Urinary bladder (tissue), 4 donors: ENCODE data around the gene MANF. TPM values are rescaled to one million over a fixed set of nuclear protein-coding genes. Genes with fewer than 3 reads are reported as not detected.

Source experiments
- DNase-seq: peaks from one replicate; pipeline ENCODE4 v3.0.0-alpha.2; 2015; ENCODE audit errors: extremely low spot score
- H3K27ac ChIP-seq: one replicate; pipeline ENCODE4 v1.5.1; 2013; ENCODE audit warnings: low read depth, mild to moderate bottlenecking, moderate library complexity
- H3K36me3 ChIP-seq: one replicate; pipeline ENCODE4 v1.6.1; 2013; ENCODE audit warnings: mild to moderate bottlenecking, moderate library complexity; ENCODE audit not compliant: insufficient read depth
- H3K4me1 ChIP-seq: one replicate; pipeline ENCODE4 v1.6.1; 2013; ENCODE audit warnings: mild to moderate bottlenecking, moderate library complexity; ENCODE audit not compliant: insufficient read depth
- H3K4me3 ChIP-seq: one replicate; pipeline ENCODE4 v1.5.1; 2013; ENCODE audit warnings: low read depth, low read length
- WGBS: extraction: QIAGEN DNeasy Blood & Tissue Kit; methylation state at CpG from one replicate; pipeline ENCODE4 v1.1.7; 2013; 5-methylcytosine and 5-hydroxymethylcytosine counted together
- polyA plus RNA-seq: library from polyadenylated mRNA; stranded (reverse); fragments of 200-250 nt; gene quantifications from one replicate; pipeline ENCODE4 v1.2.3, GENCODE V29; 2013
- total RNA-seq: library from RNA; depleted of rRNA; stranded (reverse); fragments of >200 nt; gene quantifications from one replicate; pipeline ENCODE4 v1.2.3, GENCODE V29; 2014
- donor health status: healthy with polysubstance abuse.
- donor health status: healthy.

MANF gene
- total and polyA plus RNA-seq, 2 donors, result 34.7 to 44.2 TPM

DNA sequence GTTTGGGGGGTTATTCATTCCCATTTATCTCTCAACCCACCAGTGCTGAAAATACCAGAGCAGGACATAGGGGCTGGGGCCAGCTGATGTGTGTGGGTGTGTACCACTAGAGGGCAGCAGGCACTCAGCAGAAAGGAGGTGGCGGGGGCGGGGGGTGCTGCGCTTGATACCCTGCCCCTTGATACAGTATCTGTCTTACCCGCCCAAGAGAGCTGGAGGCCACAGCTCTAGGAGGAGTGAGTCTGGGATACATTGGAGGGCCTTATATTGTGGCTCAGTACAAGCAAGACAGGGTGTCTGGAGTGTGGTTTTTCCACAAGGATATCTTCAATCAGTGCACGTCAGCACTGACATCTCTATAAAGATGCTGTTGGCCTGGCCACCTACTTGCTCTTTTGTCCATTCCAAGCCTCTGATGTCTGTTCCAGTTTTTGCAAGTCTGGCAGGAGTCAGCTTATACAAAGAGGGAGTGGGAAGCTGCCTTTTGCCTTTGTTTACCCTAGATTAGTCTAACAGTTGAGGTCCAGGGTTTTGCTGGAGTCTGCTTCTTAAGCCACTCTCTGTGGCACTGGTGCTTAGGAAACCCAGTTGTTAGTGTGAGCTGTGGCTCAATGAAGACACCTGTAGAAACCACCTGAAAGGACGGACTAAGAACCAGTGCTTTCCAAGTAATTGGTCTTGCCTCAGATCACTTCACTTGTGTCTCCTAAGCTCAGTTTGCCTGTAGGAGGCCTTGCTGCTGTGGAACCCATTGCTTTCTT lies 4.5 kb downstream of the MANF start:
- Histone ChIP-seq H3K27ac (no peak overlapping the region), H3K4me3 (no peak overlapping the region), H3K36me3 (peaks cover under 1% of the 10 kb centered on the region), H3K4me1 (peaks cover 2% of the 10 kb centered on the region)
- no peak for DNase-seq
- 60% methylated on average over 6 of the region's 6 CpGs for WGBS

DNA sequence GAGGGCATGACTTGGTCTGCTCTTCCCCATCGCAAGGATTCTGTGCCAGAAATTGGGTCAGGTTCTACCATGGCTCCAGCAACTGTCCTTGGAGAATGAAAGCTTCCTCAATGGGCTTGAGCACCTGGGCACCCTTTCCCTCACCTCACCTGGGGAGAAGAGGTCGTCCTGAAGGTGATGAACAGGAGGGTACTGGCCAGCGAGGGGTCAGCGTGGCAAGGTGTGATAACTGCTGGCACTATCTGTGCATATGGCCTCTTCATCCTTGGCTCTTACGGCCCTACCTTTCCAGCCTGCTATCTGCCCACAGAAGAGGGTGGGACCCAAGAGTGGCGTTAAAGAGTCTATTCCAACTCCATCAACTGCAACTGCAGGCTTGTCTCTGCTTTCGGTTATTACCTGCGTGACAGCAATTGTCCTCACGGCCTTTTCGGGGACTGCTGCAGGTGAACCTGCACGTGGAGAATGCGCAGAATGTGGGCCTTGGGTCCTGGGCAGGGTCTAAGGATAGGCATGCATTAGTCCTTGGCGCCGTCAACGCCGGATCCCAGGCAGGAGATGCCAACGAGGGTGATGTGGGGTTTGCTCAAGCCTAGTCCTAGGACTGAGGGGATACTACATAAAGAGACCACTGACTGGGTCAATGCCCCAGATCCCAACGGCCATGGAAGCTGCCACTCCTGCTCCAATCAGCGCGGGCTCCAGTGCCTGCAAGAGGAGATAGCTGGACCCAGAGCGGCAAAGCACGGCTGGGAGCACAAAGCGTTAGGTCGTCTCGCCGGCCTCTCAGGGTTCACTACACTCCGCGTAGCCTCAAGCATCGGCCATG lies 5.4 kb downstream of the MANF start:
- no peak for DNase-seq

GRCh38 chr3:51391075-51391565 lies 6.0 kb downstream of the MANF start, which contains the start of gene RBM15B:
Gene RBM15B (plus strand): TSS chr3:51391285. CDS start chr3:51391400, 115 bp downstream.
- peak; percentile 87 for DNase-seq
- Histone ChIP-seq H3K4me1 (peaks cover 2% of the 10 kb centered on the region), H3K36me3 (peaks cover 6% of the 10 kb centered on the region), H3K4me3 (peak within 1 kb of the TSS; percentile 87), H3K27ac (peak within 1 kb of the TSS; percentile 94)
- under 1% methylated on average over 83 of the region's 83 CpGs for WGBS

More for the DNA sequence above, 5.4 kb downstream of the MANF start:
- peak overlapping the region; percentile 27 for H3K27ac ChIP-seq
- 42% methylated on average over 29 of the region's 29 CpGs for WGBS
- H3K36me3 ChIP-seq, result peaks cover 3% of the 10 kb centered on the region
- peak overlapping the region; percentile 8 for H3K4me3 ChIP-seq
- H3K4me1 ChIP-seq, result peaks cover 2% of the 10 kb centered on the region

DNA sequence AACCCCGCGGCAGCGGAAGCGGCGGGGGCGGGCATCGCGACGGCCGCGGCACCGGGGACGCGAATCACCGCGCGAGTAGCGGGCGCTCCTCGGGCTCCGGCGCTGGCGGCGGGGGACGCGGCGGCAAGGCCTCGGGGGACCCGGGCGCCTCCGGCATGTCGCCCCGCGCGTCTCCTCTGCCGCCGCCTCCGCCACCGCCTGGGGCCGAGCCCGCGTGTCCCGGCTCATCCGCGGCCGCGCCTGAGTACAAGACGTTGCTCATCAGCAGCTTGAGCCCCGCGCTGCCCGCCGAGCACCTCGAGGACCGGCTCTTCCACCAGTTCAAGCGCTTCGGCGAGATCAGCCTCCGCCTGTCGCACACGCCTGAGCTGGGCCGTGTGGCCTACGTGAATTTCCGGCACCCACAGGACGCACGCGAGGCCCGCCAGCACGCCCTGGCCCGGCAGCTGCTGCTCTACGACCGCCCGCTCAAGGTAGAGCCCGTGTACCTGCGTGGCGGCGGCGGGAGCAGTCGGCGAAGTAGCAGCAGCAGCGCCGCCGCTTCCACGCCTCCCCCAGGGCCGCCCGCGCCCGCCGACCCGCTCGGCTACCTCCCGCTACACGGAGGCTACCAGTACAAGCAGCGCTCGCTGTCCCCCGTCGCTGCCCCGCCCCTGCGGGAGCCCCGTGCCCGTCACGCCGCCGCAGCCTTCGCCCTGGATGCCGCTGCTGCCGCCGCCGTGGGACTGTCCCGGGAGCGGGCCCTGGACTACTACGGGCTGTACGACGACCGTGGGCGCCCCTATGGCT lies 6.7 kb downstream of the MANF start:
- H3K36me3 ChIP-seq, result peaks cover 6% of the 10 kb centered on the region
- H3K4me1 ChIP-seq, result peaks cover 2% of the 10 kb centered on the region
- 5% methylated on average over 115 of the region's 115 CpGs for WGBS
- no peak for DNase-seq
- peak overlapping the region; percentile 94 for H3K27ac ChIP-seq
- H3K4me3 ChIP-seq, result peak overlapping the region; percentile 87

- H3K36me3 ChIP-seq, result peaks cover 6% of the 10 kb centered on the region
- no peak overlapping the region for H3K27ac ChIP-seq
- peak overlapping the region; percentile 87 for H3K4me3 ChIP-seq
- peaks cover 2% of the 10 kb centered on the region for H3K4me1 ChIP-seq
- no peak for DNase-seq
- 91% methylated on average over 42 of the region's 42 CpGs for WGBS
Measured at GRCh38 chr3:51392355-51393133, 7.5 kb downstream of the MANF start.

DNA sequence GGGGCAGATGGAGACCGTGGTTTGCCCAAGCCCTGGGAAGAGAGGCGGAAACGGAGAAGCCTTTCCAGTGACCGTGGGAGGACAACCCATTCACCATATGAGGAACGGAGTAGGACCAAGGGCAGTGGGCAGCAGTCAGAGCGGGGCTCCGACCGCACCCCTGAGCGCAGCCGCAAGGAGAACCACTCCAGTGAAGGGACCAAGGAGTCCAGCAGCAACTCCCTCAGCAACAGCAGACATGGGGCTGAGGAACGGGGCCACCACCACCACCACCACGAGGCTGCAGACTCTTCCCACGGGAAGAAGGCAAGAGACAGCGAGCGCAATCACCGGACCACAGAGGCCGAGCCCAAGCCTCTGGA lies 8.0 kb downstream of the MANF start:
- H3K36me3 ChIP-seq, result peaks cover 6% of the 10 kb centered on the region
- no peak overlapping the region for H3K27ac ChIP-seq
- WGBS, result 94% methylated on average over 17 of the region's 17 CpGs
- DNase-seq, result no peak
- peaks cover 2% of the 10 kb centered on the region for H3K4me1 ChIP-seq
- H3K4me3 ChIP-seq, result no peak overlapping the region

- WGBS, result 91% methylated on average over 14 of the region's 14 CpGs
- DNase-seq, result no peak
- H3K27ac ChIP-seq, result no peak overlapping the region
- peaks cover 2% of the 10 kb centered on the region for H3K4me1 ChIP-seq
- no peak overlapping the region for H3K4me3 ChIP-seq
- peaks cover 6% of the 10 kb centered on the region for H3K36me3 ChIP-seq
Measured at GRCh38 chr3:51393564-51393963, 8.5 kb downstream of the MANF start.

GRCh38 chr3:51394541-51394940 lies 9.4 kb downstream of the MANF start:
- H3K36me3 ChIP-seq, result peaks cover 6% of the 10 kb centered on the region
- WGBS, result 88% methylated on average over 5 of the region's 5 CpGs
- peaks cover 2% of the 10 kb centered on the region for H3K4me1 ChIP-seq

DNA sequence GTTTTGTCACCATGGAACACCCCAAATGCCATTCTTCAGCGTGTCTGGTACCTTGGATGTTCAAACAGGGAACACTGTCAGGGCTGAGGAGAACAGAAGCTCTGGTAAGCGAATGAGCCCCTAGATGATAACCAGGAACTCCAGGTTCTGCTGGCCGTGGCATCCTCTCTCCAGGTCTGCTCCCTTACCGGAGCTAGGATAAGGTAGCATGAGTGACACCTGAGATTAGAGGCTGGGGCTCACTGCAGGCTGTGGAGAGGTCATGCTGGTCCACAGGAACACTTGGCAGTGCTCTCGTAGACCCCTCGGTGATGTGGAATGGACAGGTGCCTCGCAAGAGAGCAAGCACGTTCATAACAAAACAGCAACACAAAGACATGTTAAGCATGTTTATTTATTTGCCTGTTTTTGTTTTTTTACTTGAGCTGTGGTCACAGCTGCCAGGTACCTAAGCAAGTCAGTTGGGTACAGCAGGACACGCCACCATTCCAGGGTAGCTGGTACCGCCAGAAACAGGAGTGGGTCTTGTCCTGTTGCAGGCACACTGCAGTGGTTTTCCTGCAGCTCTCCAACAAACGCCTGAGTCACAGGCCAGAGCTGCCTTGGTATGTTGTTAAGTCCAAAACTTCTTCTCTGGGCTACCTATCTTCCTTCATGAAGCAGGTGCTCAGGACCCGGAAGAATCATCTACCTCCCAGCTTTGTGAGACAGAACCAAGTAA lies 10.6 kb downstream of the MANF start:
- 82% methylated on average over 12 of the region's 12 CpGs for WGBS

More at GRCh38 chr3:51394541-51394940, 9.4 kb downstream of the MANF start:
- no peak for DNase-seq
- Histone ChIP-seq H3K27ac (no peak overlapping the region), H3K4me3 (no peak overlapping the region)

DNA sequence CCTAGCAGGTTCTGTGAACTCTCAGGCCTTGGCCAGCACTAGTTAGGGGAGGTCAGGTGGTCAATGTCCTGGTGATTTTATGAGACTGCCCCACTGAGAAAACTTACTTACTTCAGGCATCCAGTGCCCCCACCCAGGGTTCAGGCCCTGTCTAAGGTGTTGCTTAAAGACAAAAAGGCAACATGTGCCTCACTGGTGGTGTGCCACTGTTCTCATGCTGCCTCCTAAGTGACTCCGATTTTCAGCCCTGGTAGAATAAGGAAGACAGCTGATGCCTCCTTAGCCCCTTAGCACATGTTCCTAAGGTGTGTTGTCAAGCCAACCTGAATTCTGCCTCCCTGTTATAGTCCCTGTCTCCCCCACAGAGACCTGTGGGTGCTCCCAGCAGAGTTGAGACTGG lies 11.3 kb downstream of the MANF start:
- 77% methylated on average over 1 of the region's 1 CpG for WGBS
- Histone ChIP-seq H3K27ac (no peak overlapping the region), H3K36me3 (peaks cover 6% of the 10 kb centered on the region), H3K4me3 (no peak overlapping the region), H3K4me1 (peaks cover 2% of the 10 kb centered on the region)
- no peak for DNase-seq

More for the DNA sequence above, 10.6 kb downstream of the MANF start:
- peaks cover 2% of the 10 kb centered on the region for H3K4me1 ChIP-seq
- no peak overlapping the region for H3K27ac ChIP-seq
- DNase-seq, result no peak
- H3K36me3 ChIP-seq, result peaks cover 6% of the 10 kb centered on the region
- no peak overlapping the region for H3K4me3 ChIP-seq

DNA sequence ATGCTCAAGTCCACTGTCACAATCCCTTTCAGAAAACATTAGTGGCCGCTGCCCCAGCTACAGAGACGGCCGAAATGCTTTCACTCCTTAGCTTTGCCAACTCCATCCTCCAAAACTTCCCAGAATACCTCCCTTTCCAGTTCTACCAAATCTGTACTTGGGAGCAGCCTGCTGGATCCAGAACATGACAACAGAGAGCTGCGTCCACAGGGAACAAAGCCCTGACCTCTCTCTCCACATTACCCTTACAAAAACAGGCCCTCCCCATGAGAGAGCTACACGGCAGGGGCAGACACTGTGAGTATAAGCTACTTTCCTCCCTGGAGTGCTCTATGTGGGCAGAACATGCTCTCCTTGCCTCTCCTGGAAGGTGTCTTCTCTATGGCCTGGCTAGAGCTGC lies 12.3 kb downstream of the MANF start:
- Histone ChIP-seq H3K4me1 (no peaks in the 10 kb centered on the region), H3K4me3 (no peak overlapping the region), H3K27ac (no peak overlapping the region), H3K36me3 (peaks cover 6% of the 10 kb centered on the region)
- no peak for DNase-seq
- 65% methylated on average over 5 of the region's 5 CpGs for WGBS

DNA sequence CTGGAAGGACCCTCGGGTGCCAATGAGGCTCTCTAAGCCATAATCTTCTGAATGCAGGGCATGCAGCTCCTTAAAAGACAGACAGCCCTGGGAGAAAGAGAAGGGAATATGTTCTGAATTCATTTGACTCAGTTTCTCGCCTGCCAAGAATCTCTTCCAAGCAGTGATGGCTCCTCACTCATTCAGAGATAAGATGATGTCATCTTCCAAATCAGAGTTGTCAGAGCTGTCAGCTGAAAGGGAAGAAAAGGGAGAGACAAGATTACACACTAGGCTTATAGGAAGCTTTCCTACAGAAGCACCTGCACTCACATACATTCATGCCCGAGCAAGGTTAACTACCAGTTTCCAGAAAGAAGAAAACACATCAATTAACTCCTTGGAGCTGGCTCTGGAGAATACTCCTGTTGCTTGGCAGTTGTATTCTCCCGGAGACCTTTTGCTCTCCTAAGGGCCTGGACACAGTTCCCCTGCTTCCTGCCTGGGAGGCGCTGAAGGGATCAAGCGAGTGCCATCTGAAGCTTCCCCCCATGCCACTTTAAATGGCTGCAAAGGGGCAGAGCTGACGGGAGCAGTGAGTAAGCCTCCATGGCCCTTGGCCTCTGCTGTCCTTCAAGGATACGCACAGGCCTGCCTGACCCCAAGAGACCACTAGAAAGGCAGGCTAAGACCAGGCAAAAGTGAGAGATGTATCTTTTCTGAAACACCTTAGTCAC lies 13.7 kb downstream of the MANF start:
- WGBS, result 72% methylated on average over 8 of the region's 8 CpGs
- DNase-seq, result no peak
- Histone ChIP-seq H3K4me3 (no peak overlapping the region), H3K27ac (no peak overlapping the region), H3K4me1 (no peaks in the 10 kb centered on the region), H3K36me3 (peaks cover 6% of the 10 kb centered on the region)
